Brain microvascular endothelial cell (primary cell): ENCODE measurements around the gene GPBAR1.
"Not testable (repeated sequence)": the region's sequence is repeated elsewhere in the genome, so short reads cannot be mapped to it uniquely, and the experiment has no call there.

ENCODE experiments used
- DNase-seq: peaks from one replicate; pipeline ENCODE4 v3.0.0-alpha.2; 2020
- H3K27ac ChIP-seq: fragments of 250-450 bp; sonication (Bioruptor Pico); 2 replicates; pipeline ENCODE4 v1.5.1; 2020; ENCODE audit warnings: mild to moderate bottlenecking, moderate library complexity
- H3K27me3 ChIP-seq: fragments of 250-450 bp; sonication (Bioruptor Pico); replicated peaks from 2 replicates; pipeline ENCODE4 v1.5.1; 2020; ENCODE audit warnings: mild to moderate bottlenecking
- H3K36me3 ChIP-seq: fragments of 250-450 bp; sonication (Bioruptor Pico); replicated peaks from 2 replicates; pipeline ENCODE4 v1.5.1; 2020; ENCODE audit warnings: mild to moderate bottlenecking
- H3K4me3 ChIP-seq: 2 replicates; pipeline ENCODE4 v1.5.1; 2011; ENCODE audit warnings: low read depth, mild to moderate bottlenecking, control low read depth, low read length, moderate library complexity
- in situ Hi-C: cut with HindIII; loops from 2 replicates; pipeline ENCODE4 v1.10.0; 2017; ENCODE audit warnings: low sequenced_read_pairs, low pct_ligation_motif_present
- TF ChIP-seq, protein P1 (sequence below): IDR thresholded peaks from 2 replicates; pipeline ENCODE4 v1.5.1; 2011; ENCODE audit warnings: low read depth, mild to moderate bottlenecking, moderate library complexity, low read length, control low read depth, inconsistent platforms; ENCODE audit errors: missing control alignments

Gene GPBAR1

DNA sequence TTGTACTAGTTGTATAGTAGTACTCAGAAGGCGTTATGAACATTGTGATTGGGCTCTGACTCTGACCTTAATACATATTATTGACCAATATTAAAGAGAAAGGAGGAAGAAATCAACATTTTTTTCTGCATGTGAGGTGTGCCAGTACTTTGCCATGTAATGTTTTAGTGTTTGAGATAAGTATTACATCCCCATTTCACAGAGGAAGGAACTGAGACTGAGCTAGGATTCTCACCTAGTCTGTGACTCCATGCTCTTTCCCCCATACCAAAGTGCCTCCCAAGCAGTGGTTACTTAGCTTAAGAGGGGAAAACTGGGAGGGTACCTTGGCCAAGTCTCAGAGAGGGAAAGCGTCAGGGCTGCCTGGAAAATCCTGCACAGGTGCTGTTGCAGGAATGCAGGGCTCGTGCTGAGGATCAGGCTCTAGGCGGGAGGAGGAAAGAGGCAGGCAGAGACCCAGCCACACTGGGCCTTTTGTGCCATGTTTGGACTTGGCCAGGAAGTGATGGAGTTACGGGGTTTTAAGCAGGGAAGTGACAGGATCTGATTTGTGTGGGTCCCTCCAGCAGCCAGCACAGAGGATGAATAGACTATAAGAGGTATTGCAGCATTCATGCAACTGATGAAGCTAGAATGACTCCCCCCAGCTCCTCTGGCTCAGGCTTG lies 11.2 kb downstream of the GPBAR1 start:
- peaks cover 39% of the 10 kb centered on the region for H3K36me3 ChIP-seq
- no peak for DNase-seq
- TF ChIP-seq, protein P1, sequence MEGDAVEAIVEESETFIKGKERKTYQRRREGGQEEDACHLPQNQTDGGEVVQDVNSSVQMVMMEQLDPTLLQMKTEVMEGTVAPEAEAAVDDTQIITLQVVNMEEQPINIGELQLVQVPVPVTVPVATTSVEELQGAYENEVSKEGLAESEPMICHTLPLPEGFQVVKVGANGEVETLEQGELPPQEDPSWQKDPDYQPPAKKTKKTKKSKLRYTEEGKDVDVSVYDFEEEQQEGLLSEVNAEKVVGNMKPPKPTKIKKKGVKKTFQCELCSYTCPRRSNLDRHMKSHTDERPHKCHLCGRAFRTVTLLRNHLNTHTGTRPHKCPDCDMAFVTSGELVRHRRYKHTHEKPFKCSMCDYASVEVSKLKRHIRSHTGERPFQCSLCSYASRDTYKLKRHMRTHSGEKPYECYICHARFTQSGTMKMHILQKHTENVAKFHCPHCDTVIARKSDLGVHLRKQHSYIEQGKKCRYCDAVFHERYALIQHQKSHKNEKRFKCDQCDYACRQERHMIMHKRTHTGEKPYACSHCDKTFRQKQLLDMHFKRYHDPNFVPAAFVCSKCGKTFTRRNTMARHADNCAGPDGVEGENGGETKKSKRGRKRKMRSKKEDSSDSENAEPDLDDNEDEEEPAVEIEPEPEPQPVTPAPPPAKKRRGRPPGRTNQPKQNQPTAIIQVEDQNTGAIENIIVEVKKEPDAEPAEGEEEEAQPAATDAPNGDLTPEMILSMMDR = no peak
- in situ Hi-C loops = no loop called here
- no peaks in the 10 kb centered on the region for H3K27me3 ChIP-seq
- H3K4me3 ChIP-seq = no peak overlapping the region
- no peak overlapping the region for H3K27ac ChIP-seq

DNA sequence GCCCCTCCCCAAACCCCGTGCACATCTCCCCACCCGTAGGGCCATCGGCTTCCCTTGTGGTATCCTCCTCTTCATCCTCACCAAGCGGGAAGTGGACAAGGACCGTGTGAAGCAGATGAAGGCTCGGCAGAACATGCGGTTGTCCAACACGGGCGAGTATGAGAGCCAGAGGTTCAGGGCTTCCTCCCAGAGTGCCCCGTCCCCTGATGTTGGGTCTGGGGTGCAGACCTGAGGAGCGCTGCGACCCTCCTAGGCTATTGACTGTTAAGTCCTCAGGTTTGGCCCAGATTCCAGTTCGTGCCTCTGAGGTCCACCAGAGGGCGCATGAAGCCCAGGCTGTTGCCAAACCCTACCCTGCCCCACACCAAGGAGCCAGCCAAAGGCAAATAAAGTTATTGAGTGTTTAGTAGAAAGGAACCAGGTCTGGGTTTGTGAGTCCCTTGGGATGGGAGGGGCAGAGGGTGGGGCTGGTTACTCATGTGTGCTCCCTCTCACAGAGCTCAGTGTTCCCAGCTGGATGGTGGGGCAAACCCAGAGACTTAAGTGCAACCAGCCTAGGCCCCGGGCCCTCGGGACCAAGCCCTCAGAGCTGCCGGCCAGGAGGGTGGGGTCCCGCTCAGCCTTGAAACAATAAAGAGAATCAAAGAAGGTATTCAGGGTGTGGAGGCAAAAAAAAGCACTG lies 11.9 kb downstream of the GPBAR1 start:
- Histone ChIP-seq H3K36me3 (peaks cover 39% of the 10 kb centered on the region), H3K27ac (no peak overlapping the region), H3K4me3 (no peak overlapping the region), H3K27me3 (no peaks in the 10 kb centered on the region)
- DNase-seq = peak; percentile 81
- TF ChIP-seq, protein P1 = peak; percentile 92
- in situ Hi-C loops = no loop called here

DNA sequence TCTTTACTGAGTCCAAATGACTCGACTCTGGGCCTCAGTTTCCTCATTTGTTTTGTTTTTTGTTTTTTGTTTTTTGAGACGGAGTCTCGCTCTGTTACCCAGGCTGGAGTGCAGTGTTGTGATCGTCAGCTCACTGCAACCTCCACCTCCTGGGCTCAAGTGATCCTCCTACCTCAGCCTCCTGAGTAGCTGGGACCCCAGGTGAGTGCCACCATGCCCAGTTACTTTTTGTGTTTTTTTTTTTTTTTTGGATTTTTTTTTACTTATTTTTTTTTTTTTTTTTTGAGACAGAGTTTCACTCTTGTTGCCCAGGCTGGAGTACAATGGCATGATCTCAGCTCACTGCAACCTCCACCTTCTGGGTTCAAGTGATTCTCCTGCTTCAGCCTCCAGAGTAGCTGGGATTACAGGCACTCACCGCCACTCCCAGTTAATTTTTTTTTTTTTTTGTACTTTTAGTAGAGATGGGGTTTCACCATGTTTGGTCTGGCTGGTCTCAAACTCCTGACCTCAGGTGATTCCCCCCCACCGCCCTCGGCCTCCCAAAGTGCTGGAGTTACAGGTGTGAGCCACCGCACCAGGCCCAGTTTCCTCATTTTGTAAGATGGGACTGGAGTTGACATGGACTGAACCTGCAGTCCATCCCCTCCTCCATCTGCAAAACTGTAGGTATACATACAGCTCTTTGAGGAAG lies 12.5 kb downstream of the GPBAR1 start:
- H3K27ac ChIP-seq, DNase-seq, H3K4me3 ChIP-seq, in situ Hi-C loops, H3K27me3 ChIP-seq: not testable (repeated sequence)
- H3K36me3 ChIP-seq = peaks cover 45% of the 10 kb centered on the region

DNA sequence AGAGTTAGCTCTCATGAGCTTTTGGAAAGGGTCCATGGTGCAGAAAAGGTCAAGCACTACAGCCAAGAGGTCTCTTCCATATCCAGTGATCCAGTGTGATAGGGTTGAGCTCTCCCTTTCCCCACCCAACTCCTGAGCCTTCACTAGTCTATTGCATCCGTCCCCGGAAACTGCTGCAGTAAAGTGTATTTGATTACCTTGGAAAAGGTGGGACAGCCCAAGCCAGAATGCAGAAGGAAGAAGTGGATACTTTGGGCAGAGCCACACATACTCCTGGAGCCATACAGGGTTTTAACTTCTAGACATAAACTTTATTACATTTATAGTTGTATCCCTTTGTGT lies 13.1 kb downstream of the GPBAR1 start:
- DNase-seq = no peak
- H3K27me3 ChIP-seq = no peaks in the 10 kb centered on the region
- TF ChIP-seq, protein P1 = no peak
- H3K4me3 ChIP-seq = no peak overlapping the region
- no peak overlapping the region for H3K27ac ChIP-seq
- H3K36me3 ChIP-seq = peaks cover 49% of the 10 kb centered on the region
- in situ Hi-C loops = no loop called here

DNA sequence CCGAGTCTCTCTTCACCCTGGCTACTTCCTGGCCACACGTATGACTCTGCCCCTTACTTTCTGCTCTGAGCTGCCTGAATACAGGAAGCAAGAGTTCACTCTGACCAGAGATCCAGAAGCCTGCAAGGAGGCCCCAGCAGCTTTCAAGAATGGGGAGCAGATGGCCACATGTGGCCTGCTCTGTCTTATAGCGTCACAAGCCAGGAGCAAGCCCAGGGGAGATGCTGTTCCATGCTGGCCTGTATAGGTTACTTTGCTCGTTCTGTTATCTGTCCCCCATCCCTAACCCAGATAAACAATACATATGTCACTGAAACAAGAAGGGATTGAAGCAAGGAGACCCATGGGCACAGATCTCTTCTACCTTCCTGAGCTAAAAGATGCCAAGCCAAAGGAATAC lies 13.8 kb downstream of the GPBAR1 start:
- in situ Hi-C loops = no loop called here

More for the DNA sequence above, 13.8 kb downstream of the GPBAR1 start:
- DNase-seq = no peak
- no peak overlapping the region for H3K27ac ChIP-seq
- H3K36me3 ChIP-seq = peaks cover 56% of the 10 kb centered on the region
- H3K27me3 ChIP-seq = no peaks in the 10 kb centered on the region
- no peak overlapping the region for H3K4me3 ChIP-seq
- TF ChIP-seq, protein P1 = no peak
